HG02885 (cell line): Measurements from ENCODE around the gene FAF1.

ENCODE experiments used
- ATAC-seq: cut with Tn5 transposase; IDR thresholded peaks from one replicate; pipeline ENCODE4 v1.9.1; 2021; ENCODE audit warnings: mild to moderate bottlenecking; ENCODE audit not compliant: unreplicated experiment, poor library complexity

Gene FAF1

DNA sequence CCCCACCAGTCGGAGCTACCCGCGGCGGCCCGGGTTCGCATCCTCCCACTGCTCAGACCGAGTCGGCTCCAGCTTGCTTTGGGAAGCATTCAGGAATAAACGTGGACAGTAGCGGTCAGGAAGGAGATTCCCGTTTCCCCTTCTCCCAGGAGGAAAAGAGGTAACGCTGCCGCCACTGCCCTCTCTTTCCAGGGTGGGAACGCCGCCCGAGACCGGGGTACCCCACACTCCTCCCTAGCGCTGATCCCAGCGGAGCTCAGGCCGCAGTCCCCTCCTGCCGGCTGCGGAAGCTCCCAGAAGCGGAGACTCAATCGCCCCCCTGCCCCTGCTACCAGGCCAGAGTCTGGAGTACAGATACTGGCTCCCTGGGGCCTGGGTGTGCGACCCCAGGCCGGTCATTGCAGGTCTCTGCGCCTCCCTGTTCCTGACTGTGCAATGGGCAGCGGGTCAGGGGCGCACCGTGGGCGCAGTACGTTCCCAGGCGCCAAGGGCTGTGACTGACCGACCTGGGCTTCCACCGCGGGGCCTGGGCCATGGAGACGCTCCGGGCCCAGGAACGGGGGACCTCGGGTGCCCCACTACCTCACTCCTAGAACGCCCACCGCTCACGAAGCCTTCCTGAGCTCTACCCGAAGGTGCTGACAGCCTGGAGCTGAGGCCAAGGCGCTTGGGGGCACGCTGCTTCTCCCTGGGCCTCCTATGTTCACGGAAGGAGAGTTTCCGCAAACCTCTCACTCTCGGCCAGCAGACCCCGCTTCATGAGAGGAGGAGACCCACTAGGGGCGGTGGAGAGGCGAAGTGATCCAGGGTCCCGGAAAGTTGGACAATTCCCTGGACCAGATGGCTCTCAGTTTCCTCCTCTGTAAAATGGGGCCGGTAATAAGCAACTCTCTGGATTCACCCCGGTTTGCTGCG, 544.6 kb downstream of the FAF1 start:
- no peak for ATAC-seq

DNA sequence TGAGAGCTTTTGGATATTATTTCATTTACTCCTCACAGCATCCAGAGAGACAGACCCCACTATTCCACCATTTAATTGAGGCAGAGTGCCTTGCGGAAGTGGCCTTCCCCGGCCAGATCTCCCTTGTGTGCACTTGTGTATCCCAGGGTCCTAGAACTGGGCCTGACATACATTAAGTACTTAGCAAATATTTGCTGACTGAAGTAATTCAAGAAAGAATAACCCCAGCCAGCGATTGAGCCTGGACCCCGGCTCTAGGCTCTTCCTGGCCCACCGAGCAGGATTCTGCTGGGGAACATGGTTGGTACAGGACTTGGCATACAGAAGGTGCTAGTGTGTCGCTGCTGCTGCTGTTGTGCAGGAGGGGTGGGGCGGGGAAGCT, 545.2 kb downstream of the FAF1 start:
- no peak for ATAC-seq

DNA sequence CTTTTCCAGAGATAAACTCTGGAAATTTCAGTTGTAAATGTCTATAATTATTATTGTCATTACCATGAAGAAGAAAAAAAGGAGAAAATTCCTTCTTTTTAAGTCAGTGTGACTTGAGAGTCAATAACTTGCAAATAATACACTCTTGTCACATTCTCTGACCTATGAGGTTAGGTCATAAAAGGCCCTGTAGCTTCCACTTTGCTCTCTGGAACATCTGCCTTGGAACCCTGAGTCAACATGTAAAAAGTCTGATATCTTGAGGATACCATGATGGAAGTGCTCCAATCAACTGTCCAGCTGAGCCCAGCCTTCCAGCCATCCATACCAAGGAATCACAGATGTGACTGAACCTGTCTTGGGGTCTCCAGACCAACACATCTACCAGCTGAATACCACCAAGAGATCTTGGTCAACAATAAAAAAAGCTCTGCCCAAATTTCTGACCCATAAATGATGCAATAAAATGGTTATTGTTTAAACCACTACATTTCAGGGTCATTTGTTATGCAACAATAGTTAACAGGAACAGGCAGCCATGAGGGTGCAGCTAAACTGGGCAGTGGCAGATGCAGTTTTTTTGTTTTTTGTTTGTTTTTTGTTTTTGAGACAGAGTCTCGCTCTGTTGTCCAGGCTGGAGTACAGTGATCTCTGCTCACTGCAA, 547.1 kb downstream of the FAF1 start:
- ATAC-seq, result no peak

DNA sequence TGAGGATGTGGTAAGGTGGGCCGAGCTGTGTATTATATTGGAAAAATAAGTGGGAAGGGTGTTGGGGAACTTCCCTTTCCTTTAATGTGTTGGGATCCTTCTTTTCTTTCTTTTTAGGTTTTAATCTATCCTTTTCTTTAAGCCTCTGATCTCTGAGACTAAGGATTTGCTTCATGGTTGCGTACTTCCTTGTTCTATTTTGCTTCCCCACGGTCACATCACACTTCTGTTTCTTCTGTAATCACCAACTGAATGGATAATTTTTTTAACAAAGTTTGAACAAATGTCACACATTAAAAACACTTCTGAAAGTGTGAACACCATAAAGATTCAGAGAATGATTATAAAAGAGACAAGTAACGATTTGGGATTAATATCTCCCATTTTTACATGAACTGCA, 554.3 kb downstream of the FAF1 start:
- ATAC-seq, result no peak

DNA sequence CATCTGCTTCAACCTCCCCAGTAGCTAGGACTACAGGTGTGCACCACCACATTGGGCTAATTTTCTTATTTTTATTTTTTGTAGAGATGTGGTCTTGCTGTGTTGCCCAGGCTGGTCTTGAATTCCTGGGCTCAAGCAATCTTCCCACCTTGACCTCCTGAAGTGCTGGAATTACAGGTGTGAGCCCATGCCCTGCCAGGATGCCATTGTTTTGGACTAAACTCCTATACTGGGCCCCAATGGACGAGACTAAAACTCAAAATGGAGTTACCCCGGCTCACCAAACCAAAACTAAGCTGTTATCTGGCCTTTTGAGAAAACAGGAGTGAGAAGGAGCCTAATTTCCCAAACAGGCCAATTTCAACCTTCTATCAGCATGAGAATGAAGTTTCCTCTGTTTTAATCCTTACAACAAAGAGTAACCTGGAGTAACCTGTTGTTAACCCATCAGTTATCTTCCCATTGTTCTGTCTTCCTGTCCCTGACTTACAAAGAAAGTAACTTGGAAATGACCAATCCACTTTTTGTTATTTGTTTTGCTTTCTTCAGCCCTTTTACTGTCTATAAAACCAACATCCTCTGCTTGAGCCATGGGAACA, 566.4 kb downstream of the FAF1 start:
- ATAC-seq, result no peak
